Stimulated activated CD8-positive, alpha-beta memory T cell treated with anti-CD3 and anti-CD28 coated beads, Interleukin-4, amount 100 ng/mL, for 48 hours (primary cell): ENCODE measurements around the gene CDC34.

Source experiments
- DNase-seq: peaks from one replicate; pipeline ENCODE4 v3.0.0-alpha.2; 2020

CDC34 gene

DNA sequence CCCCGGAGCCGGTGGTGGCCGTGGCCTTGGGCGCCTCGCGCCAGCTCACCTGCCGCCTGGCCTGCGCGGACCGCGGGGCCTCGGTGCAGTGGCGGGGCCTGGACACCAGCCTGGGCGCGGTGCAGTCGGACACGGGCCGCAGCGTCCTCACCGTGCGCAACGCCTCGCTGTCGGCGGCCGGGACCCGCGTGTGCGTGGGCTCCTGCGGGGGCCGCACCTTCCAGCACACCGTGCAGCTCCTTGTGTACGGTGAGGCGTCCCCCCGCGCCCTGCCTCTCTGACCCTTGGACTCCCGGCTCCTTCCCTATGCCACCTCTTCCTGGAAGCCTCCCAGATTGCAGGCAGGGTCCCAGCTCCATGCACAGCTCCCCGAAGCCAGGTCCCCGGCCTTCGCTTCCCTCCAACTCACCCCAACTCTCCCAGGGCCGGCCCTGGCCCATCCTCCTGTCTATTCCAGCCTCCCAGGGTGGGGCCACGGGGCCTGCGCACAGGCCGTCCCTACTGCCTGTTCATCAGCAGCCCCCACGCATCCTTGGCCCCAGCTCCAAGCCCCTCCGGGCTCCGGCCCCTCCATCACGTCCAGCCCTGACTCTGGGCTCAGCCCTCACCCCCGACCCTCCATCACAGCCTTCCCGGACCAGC is 33.6 kb upstream of the CDC34 start:
- DNase-seq: no peak

GRCh38 chr19:498511-498891 is 33.1 kb upstream of the CDC34 start:
- no peak for DNase-seq

- DNase-seq: no peak
Measured at GRCh38 chr19:498977-499623, 32.5 kb upstream of the CDC34 start.

DNA sequence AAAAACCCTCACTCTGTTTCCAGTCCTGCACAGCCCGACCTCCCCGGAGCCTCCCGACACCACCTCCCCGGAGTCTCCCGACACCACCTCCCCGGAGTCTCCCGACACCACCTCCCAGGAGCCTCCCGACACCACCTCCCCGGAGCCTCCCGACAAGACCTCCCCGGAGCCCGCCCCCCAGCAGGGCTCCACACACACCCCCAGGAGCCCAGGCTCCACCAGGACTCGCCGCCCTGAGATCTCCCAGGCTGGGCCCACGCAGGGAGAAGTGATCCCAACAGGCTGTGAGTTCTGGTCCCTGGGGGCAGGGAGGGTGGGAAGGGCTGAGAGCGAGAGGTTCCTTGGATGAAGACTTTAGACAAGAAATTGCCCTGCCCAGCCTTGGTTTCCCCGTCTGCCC is 29.9 kb upstream of the CDC34 start:
- DNase-seq: no peak

DNA sequence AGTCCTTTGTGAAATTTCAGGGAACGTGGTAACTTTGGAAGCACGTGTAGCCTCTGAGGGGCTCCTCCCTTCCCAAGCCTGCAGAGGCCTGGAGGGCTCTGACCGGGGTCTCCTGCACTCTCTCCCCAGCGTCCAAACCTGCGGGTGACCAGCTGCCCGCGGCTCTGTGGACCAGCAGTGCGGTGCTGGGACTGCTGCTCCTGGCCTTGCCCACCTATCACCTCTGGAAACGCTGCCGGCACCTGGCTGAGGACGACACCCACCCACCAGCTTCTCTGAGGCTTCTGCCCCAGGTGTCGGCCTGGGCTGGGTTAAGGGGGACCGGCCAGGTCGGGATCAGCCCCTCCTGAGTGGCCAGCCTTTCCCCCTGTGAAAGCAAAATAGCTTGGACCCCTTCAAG is 26.9 kb upstream of the CDC34 start:
- no peak for DNase-seq

DNA sequence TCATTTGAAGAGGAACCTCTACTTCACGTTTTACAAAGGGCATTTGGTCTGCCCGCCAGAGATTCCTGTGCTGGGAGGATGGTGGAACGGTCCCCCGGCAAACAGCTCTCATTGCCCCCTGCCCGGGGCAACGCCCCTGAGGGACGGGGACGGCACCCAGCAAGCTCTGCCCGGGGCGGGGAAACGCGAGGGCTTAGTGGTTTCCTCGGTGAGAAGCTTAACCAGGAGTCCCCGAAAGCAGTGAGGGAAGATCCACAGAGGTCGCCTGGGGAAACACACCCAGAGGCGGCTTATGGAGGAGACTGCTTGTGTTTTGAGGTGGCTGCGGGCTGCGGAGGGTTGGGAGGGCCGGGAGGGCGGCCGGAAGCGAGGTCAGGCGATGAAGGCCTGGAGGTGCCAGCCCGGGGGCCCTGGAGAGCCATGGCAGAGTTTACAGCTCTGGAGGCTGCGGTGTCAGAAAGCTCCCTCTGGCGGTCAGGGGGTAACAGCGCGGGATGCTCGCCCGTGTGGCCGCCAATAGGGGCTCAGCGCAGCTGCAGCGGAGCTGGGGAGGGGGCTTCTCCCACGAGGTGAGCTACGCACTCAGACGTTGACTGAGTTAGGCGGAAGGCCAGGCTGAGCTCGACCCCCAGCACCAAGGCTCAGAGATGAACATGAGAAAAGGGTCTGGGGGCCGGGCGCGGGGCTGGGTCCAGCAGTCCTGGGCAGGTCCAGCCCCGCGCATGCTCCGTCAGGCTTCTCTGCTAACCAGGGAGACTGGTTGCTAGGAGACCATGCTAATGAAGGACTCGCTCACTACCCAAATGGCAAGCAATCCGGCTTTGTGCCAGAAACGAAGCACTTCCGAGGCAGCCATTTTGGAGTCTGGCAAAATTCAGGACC is 24.9 kb upstream of the CDC34 start:
- DNase-seq: peak; percentile 94

- peak; percentile 84 for DNase-seq
Measured at GRCh38 chr19:507286-508203, 24.0 kb upstream of the CDC34 start, which contains the start of gene TPGS1. TSS of gene TPGS1 (plus strand) at chr19:507497. CDS start at chr19:507507, 10 bp downstream.

DNA sequence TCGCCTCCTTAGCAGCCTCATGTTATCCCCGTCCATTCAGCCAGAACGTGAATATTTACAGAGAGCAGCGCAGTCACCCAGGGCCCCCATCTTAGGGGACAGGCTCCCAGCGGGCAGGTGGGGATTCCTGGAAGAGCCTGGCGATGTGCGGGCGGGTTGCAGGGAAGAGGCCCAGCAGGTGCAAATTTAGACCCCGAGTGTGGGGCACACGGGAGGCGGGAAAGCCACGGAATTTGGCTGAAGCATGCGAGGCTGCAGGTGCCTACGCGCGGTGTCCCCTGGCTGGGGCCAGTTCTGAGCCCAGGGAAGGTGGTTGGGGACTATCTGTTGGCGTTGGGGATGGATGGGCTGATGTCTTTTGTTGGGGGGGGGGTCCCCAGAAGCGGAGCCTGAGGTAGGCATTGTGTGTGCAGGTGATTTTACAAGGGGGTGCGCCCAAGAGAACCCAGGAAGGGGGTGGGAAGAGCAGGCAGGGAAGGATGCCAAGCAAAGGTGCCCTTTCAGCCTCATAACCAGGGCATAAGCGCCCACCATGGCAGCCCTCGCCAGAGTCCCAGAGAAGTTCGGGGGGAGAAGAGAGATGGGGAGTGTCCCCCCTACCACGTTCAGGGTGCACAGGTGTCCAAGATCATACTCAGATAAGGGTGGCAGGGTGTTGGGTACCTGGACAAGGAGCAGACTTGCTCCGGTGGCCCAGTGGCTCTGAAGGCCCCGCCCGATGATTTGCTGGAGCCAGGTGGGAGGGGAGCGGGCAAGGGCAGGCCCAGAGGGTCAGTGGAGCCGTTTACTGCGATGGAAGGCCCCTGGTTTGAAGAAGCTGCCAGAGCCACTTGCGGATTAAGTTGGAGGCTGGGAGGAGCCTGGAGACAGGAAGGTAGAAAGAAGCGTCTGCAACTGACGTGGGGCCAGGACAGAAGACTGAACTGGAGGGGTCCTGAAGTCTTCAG is 23.1 kb upstream of the CDC34 start:
- DNase-seq: no peak

- DNase-seq: peak; percentile 96
Measured at GRCh38 chr19:510606-511100, 20.9 kb upstream of the CDC34 start.

DNA sequence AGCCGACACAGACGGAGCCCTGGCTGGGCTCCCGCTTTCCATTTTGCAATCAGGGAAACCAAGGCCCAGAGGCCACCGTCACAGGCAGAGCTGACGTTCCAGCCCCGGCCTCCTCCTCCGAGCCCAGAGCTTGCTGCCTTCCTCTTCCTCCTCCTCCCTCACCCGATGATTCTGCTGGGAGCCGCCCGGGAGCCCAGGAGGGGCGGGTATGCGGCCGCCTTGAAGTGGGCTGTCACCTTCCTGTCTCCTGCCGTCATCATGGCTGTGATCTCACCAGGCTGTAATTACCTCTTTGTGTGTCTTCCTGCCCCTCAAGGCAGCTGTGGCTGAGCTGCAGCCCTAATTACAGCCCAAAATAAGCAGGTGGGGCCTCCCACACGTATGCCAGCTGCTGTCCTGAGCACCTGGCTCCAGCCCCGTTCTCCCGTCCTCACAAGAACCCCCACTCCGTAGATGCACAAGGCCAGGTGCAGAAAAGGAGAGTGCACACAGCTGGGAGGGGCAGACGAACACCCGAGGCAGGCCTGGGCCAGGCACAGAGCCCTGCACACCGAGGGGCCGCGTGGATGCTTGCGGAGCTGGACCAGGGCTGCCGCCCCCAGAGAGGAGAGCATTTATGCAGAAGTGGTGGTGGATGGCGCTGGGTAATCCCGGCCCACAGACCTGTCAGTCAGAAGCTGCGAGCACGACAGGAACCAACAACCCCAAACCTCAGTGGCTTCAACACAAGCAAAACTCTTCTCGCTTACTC is 20.3 kb upstream of the CDC34 start:
- peak; percentile 84 for DNase-seq

- no peak for DNase-seq
Measured at GRCh38 chr19:512547-513365, 18.8 kb upstream of the CDC34 start.

- DNase-seq: no peak
Measured at GRCh38 chr19:513368-514165, 18.0 kb upstream of the CDC34 start.

GRCh38 chr19:514166-514663 is 17.3 kb upstream of the CDC34 start:
- no peak for DNase-seq

DNA sequence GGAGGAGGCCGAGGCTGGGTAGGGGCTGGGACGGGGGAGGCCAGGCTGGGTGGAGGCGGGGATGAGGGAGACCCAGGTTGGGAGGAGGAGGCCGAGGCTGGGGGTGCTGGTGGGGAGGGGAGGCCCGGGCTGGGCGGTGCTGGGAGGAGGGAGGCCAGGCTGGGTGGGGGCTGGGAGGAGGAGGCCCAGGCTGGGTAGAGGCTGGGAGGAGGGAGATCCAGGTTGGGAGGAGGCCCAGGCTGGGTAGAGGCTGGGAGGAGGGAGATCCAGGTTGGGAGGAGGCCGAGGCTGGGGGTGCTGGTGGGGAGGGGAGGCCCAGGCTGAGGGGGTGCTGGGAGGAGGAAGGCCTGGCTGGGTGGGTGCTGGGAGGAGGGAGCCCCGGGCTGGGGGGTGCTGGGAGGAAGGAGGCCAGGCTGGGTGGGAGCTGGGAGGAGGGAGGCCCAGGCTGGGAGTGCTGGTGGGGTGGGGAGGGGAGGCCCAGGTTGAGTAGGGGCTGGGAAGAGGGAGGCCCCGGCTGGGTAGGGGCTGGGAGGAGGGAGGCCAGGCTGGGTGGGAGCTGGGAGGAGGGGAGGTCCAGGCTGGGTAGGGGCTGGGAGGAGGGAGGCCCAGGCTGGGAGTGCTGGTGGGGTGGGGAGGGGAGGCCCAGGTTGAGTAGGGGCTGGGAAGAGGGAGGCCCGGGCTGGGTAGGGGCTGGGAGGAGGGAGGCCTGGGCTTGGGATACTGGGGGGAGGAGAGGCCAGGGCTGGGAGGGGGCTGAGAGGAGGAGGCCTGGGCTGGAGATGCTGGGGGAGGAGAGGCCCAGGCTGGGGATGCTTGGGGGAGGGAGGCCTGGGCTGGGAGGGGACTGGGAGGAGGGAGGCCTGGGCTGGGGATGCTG is 13.6 kb upstream of the CDC34 start:
- DNase-seq: no peak

GRCh38 chr19:518598-519231 is 12.8 kb upstream of the CDC34 start:
- peak; percentile 61 for DNase-seq

DNA sequence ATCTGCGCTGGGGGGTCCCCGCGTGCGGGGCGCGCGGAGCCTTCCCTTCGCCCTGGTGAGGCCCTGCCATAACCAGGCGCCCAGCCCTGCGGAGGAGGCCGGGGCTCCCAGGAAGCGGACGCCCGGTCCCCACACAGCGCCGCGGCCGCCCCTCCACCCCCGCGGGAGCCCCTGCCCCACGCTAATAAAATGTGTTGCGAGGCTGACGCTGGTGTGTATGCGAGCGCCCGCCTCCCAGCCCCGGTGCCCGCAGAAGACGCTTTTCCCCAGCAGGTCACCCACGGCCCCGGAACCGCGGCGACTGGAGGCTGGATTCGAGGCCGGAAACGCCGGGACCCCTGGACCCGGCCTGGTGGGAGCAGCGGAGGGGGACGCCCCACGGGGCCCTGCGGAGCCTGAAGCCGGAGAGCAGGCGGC is 12.1 kb upstream of the CDC34 start:
- no peak for DNase-seq

GRCh38 chr19:522726-523125 is 8.8 kb upstream of the CDC34 start:
- DNase-seq: no peak
